PC-3 (cell line): ENCODE data around the gene FAT4. TPM values are rescaled to one million over a fixed set of nuclear protein-coding genes. Genes with fewer than 3 reads are reported as not detected.

Experiments
- ATAC-seq: fragments of 200-7000 bp; cut with Tn5 transposase; 2 replicates; pipeline ENCODE4 v1.9.1; 2020; ENCODE audit warnings: mild to moderate bottlenecking, moderate library complexity
- BruUV-seq: library from RNA; stranded (reverse); fragments of 400-500 nt; replicated peaks from 2 replicates; lab custom pipeline; 2021; lab: Mats Ljungman, UMichigan
- CTCF ChIA-PET: fragments of 300-600 bp; sonication (Branson Sonifier 250); formaldehyde crosslinking; loops from one replicate; lab custom pipeline; 2022; ENCODE audit warnings: antibody characterized with exemption; lab: Charles Lee
- POLR2A ChIA-PET: fragments of 300-600 bp; sonication (Branson Sonifier 250); formaldehyde crosslinking; loops from one replicate; lab custom pipeline; 2022; ENCODE audit warnings: antibody characterized with exemption; ENCODE audit not compliant: unreplicated experiment; lab: Charles Lee
- DNase-seq: peaks from one replicate; pipeline ENCODE4 v3.0.0-alpha.2; 2015
- H2AFZ ChIP-seq: fragments of 300-600 bp; sonication (generic); 2 replicates; pipeline ENCODE4 v1.6.0; 2016; ENCODE audit warnings: antibody characterized with exemption, low read length
- H3F3A ChIP-seq: fragments of 300-600 bp; sonication (generic); one replicate; pipeline ENCODE4 v1.6.0; 2017; ENCODE audit warnings: antibody characterized with exemption, low read length, control low read depth, mild to moderate bottlenecking; ENCODE audit not compliant: unreplicated experiment
- H3K27ac ChIP-seq: fragments of 300-600 bp; sonication (generic); 2 replicates; pipeline ENCODE4 v1.5.1; 2016; ENCODE audit warnings: mild to moderate bottlenecking, low read length
- H3K27me3 ChIP-seq: fragments of 300-600 bp; sonication (generic); 2 replicates; pipeline ENCODE4 v1.6.1; 2016; ENCODE audit warnings: low read length, mixed read lengths
- H3K36me3 ChIP-seq: fragments of 300-600 bp; sonication (generic); 2 replicates; pipeline ENCODE4 v1.6.1; 2016; ENCODE audit warnings: low read depth, mixed run types, low read length, mixed read lengths
- H3K4me1 ChIP-seq: fragments of 300-600 bp; sonication (generic); 2 replicates; pipeline ENCODE4 v1.5.1; 2016; ENCODE audit warnings: low read length; ENCODE audit not compliant: insufficient read depth
- H3K4me2 ChIP-seq: fragments of 300-600 bp; sonication (generic); 2 replicates; pipeline ENCODE4 v1.6.0; 2016; ENCODE audit warnings: low read length
- H3K4me3 ChIP-seq: fragments of 300-600 bp; sonication (generic); 2 replicates; pipeline ENCODE4 v1.5.1; 2016; ENCODE audit warnings: mild to moderate bottlenecking, low read length, mixed read lengths
- H3K79me2 ChIP-seq: fragments of 300-600 bp; sonication (generic); 2 replicates; pipeline ENCODE4 v1.6.1; 2017; ENCODE audit warnings: low read length, mixed read lengths
- H3K9ac ChIP-seq: fragments of 300-600 bp; sonication (generic); 2 replicates; pipeline ENCODE4 v1.6.0; 2016; ENCODE audit warnings: mild to moderate bottlenecking, low read length
- H3K9me2 ChIP-seq: fragments of 300-600 bp; sonication (generic); replicated peaks from 2 replicates; pipeline ENCODE4 v1.6.1; 2016; ENCODE audit warnings: mixed run types, low read length, mixed read lengths
- H3K9me3 ChIP-seq: fragments of 300-600 bp; sonication (generic); 2 replicates; pipeline ENCODE4 v1.6.1; 2016; ENCODE audit warnings: low read length, mixed read lengths
- H4K20me1 ChIP-seq: fragments of 300-600 bp; sonication (generic); 2 replicates; pipeline ENCODE4 v1.6.1; 2016; ENCODE audit warnings: low read length, mixed read lengths
- EZH2 ChIP-seq: fragments of 300-600 bp; sonication (generic); IDR thresholded peaks from one replicate; pipeline ENCODE4 v1.6.1; 2017; ENCODE audit warnings: antibody characterized with exemption, mild to moderate bottlenecking, low read length; ENCODE audit not compliant: unreplicated experiment
- EZH2phosphoT487 ChIP-seq: fragments of 300-600 bp; sonication (generic); IDR thresholded peaks from 2 replicates; pipeline ENCODE4 v1.6.1; 2018; ENCODE audit warnings: mild to moderate bottlenecking, antibody characterized with exemption, low read length, borderline replicate concordance
- intact Hi-C: fragments of 100-400 bp; cut with micrococcal nuclease; formaldehyde crosslinking; loops from 2 replicates; pipeline ENCODE4 v1.9.0; 2023
- total RNA-seq: library from RNA; depleted of rRNA; stranded (reverse); fragments of >200 nt; gene quantifications from 2 replicates; pipeline ENCODE4 v1.2.3, GENCODE V29; 2014
- TF ChIP-seq, protein P1 (sequence below): fragments of 300-600 bp; sonication (generic); conservative IDR thresholded peaks from 2 replicates; pipeline ENCODE4 v1.5.1; 2017; ENCODE audit warnings: antibody characterized with exemption, low read depth, mild to moderate bottlenecking, low read length

FAT4 gene
- total RNA-seq, 1 experiment from 2014 or later: 0.95 TPM

DNA sequence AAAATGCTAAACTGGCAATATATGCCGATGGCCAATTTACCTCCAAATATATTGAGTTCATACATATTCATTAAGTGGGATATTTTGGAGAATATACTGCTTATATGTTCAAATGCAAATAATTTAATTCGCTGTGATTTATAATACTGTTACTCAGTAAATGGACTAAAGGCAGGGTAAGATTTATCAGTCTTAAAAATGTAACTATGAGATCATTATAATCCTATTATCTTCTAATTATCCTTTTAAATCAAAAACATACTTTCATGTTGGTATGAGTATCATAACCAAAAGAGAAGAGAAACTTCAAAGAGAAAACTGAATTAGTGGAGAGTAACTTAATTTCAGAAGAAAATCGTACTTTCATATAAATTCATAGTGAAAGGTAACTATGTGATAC, 44.6 kb downstream of the FAT4 start:
- Histone ChIP-seq H3K79me2 (no peaks in the 10 kb centered on the region), H3K9me3 (no peaks in the 10 kb centered on the region), H3K27me3 (no peaks in the 10 kb centered on the region), H3K4me3 (no peak overlapping the region), H3F3A (no peaks in the 10 kb centered on the region), H3K4me2 (no peak overlapping the region), H3K9me2 (no peaks in the 10 kb centered on the region), H3K4me1 (no peaks in the 10 kb centered on the region), H3K27ac (no peak overlapping the region), H2AFZ (no peak overlapping the region), H3K9ac (no peak overlapping the region), H4K20me1 (no peaks in the 10 kb centered on the region), H3K36me3 (no peaks in the 10 kb centered on the region)
- ChIA-PET POLR2A (no interaction called here), CTCF (no interaction called here)
- no peak for ATAC-seq
- TF ChIP-seq, protein P1, sequence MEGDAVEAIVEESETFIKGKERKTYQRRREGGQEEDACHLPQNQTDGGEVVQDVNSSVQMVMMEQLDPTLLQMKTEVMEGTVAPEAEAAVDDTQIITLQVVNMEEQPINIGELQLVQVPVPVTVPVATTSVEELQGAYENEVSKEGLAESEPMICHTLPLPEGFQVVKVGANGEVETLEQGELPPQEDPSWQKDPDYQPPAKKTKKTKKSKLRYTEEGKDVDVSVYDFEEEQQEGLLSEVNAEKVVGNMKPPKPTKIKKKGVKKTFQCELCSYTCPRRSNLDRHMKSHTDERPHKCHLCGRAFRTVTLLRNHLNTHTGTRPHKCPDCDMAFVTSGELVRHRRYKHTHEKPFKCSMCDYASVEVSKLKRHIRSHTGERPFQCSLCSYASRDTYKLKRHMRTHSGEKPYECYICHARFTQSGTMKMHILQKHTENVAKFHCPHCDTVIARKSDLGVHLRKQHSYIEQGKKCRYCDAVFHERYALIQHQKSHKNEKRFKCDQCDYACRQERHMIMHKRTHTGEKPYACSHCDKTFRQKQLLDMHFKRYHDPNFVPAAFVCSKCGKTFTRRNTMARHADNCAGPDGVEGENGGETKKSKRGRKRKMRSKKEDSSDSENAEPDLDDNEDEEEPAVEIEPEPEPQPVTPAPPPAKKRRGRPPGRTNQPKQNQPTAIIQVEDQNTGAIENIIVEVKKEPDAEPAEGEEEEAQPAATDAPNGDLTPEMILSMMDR: no peak
- no peak for TF ChIP-seq EZH2
- no peak for TF ChIP-seq EZH2phosphoT487
- DNase-seq: no peak
- no TSS peak for BruUV-seq
- intact Hi-C loops: no loop called here

DNA sequence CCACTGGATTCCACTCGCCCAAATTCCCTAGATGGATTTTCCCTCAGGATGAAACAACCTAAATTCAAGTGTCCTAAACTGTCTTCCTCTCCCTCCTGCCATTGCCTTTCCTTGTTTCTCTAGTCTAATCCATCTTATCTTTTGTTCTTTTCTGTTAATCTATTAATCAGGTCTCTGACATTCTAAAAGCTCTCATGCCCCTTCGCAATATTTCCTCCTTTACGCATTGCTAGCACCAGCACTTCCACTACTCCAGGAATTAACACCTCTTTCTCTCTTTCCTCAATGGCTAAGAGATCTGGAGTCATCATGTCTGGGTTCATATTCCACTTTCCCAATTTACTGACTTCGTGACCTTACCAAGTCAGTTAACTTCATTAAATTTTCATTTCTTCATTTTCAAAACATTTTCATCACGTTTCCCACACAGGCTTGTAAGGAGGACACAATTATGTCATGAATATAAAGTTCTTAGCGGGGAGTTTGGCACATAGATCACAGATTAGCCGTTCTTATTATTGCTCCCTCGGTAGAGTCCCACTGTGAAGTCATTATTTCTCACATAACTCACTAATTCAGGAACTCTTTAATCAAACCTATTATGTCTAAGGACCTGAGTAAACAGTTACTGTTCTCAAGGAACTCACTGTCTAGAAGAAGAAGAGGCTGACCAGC, 45.3 kb downstream of the FAT4 start:
- Histone ChIP-seq H3K4me1 (no peaks in the 10 kb centered on the region), H3K9me2 (no peaks in the 10 kb centered on the region), H3K9me3 (no peaks in the 10 kb centered on the region), H4K20me1 (no peaks in the 10 kb centered on the region), H3K27ac (no peak overlapping the region), H3K36me3 (no peaks in the 10 kb centered on the region), H2AFZ (no peak overlapping the region), H3K4me2 (no peak overlapping the region), H3K27me3 (no peaks in the 10 kb centered on the region), H3K79me2 (no peaks in the 10 kb centered on the region), H3K4me3 (no peak overlapping the region), H3F3A (no peaks in the 10 kb centered on the region), H3K9ac (no peak overlapping the region)
- ATAC-seq (no peak), DNase-seq (no peak)
- TF ChIP-seq EZH2phosphoT487: no peak
- TF ChIP-seq, protein P1: no peak
- TF ChIP-seq EZH2: no peak
- CTCF ChIA-PET: no interaction called here
- BruUV-seq: no TSS peak
- POLR2A ChIA-PET: no interaction called here
- intact Hi-C loops: no loop called here

DNA sequence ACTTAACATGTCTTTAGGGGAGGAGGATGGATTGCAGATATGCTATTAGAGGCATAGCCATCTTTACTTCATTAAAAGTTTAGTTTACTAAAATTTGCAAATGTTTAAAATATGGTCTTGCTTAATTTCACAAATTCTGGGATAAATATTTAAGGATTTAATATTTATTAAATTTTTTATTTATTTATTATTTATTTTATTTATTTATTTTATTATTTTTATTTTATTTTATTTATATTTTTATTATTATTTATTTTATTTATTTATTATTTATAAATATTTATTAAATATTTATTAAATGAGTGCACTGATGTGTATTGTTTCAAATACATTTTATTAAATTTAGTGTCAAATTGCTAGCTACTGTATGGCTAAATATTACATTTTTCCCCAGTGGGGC, 46.0 kb downstream of the FAT4 start:
- ChIA-PET POLR2A (no interaction called here), CTCF (no interaction called here)
- no TSS peak for BruUV-seq

More for the DNA sequence above, 46.0 kb downstream of the FAT4 start:
- Histone ChIP-seq H2AFZ (no peak overlapping the region), H3F3A (no peaks in the 10 kb centered on the region), H3K27me3 (no peaks in the 10 kb centered on the region), H3K9me2 (no peaks in the 10 kb centered on the region), H3K9me3 (no peaks in the 10 kb centered on the region), H4K20me1 (no peaks in the 10 kb centered on the region), H3K36me3 (no peaks in the 10 kb centered on the region), H3K4me2 (no peak overlapping the region), H3K9ac (no peak overlapping the region), H3K27ac (no peak overlapping the region), H3K4me1 (no peaks in the 10 kb centered on the region), H3K4me3 (no peak overlapping the region), H3K79me2 (no peaks in the 10 kb centered on the region)
- intact Hi-C loops: no loop called here
- TF ChIP-seq, protein P1: no peak
- TF ChIP-seq EZH2phosphoT487 (no peak), EZH2 (no peak)
- DNase-seq: no peak
- no peak for ATAC-seq
